KOPT-K1 (cell line): Measurements from ENCODE around the gene PZP.

ENCODE experiments used
- H3K27ac ChIP-seq: fragments of 200-600 bp; sonication (generic); 2 replicates; pipeline ENCODE4 v1.5.1; 2016; ENCODE audit warnings: antibody characterized with exemption, mild to moderate bottlenecking, low read depth, low read length; ENCODE audit not compliant: poor library complexity, severe bottlenecking
- H3K36me3 ChIP-seq: fragments of 200-600 bp; sonication (generic); 2 replicates; pipeline ENCODE4 v1.5.1; 2017; ENCODE audit warnings: antibody characterized with exemption, mild to moderate bottlenecking, low read length, moderate library complexity; ENCODE audit not compliant: insufficient read depth
- H3K9me3 ChIP-seq: fragments of 200-600 bp; sonication (generic); 2 replicates; pipeline ENCODE4 v1.5.1; 2017; ENCODE audit warnings: antibody characterized with exemption, low read length, mild to moderate bottlenecking; ENCODE audit not compliant: insufficient read depth, poor library complexity, severe bottlenecking

The PZP gene

GRCh38 chr12:9106610-9107541, 101.3 kb downstream of the PZP start:
- Histone ChIP-seq H3K27ac (no peak overlapping the region), H3K9me3 (no peaks in the 10 kb centered on the region), H3K36me3 (no peaks in the 10 kb centered on the region)

- Histone ChIP-seq H3K27ac (no peak overlapping the region), H3K9me3 (no peaks in the 10 kb centered on the region), H3K36me3 (no peaks in the 10 kb centered on the region)
These were observed 102.1 kb downstream of the PZP start for GRCh38 chr12:9106067-9106466.

GRCh38 chr12:9104767-9105423, 103.3 kb downstream of the PZP start:
- H3K36me3 ChIP-seq: no peaks in the 10 kb centered on the region
- H3K27ac ChIP-seq: no peak overlapping the region
- H3K9me3 ChIP-seq: no peaks in the 10 kb centered on the region

- no peak overlapping the region for H3K27ac ChIP-seq
- no peaks in the 10 kb centered on the region for H3K9me3 ChIP-seq
- H3K36me3 ChIP-seq: no peaks in the 10 kb centered on the region
These were observed 104.1 kb downstream of the PZP start for GRCh38 chr12:9104087-9104486.

- no peaks in the 10 kb centered on the region for H3K9me3 ChIP-seq
- H3K36me3 ChIP-seq: no peaks in the 10 kb centered on the region
- no peak overlapping the region for H3K27ac ChIP-seq
These were observed 104.9 kb downstream of the PZP start for GRCh38 chr12:9103050-9103849.

GRCh38 chr12:9101018-9101687, 107.0 kb downstream of the PZP start:
- no peak overlapping the region for H3K27ac ChIP-seq
- no peaks in the 10 kb centered on the region for H3K36me3 ChIP-seq
- no peaks in the 10 kb centered on the region for H3K9me3 ChIP-seq

- Histone ChIP-seq H3K36me3 (no peaks in the 10 kb centered on the region), H3K9me3 (no peaks in the 10 kb centered on the region), H3K27ac (no peak overlapping the region)
These were observed 108.5 kb downstream of the PZP start for GRCh38 chr12:9099552-9100190.
